CD4-positive, alpha-beta memory T cell (primary cell): Measurements from ENCODE around the gene CLIP2. TPM values are rescaled to one million over a fixed set of nuclear protein-coding genes. Genes with fewer than 3 reads are reported as not detected.
"Not testable (repeated sequence)": the region's sequence is repeated elsewhere in the genome, so short reads cannot be mapped to it uniquely, and the experiment has no call there.

Experiments used
- CTCF ChIA-PET: fragments of 350-600 bp; sonication (Branson Sonifier 250); formaldehyde crosslinking; loops from one replicate; lab custom pipeline; 2021; ENCODE audit warnings: inconsistent platforms; ENCODE audit not compliant: partially characterized antibody; lab: Charles Lee
- POLR2A ChIA-PET: fragments of 350-600 bp; sonication (Branson Sonifier 250); formaldehyde crosslinking; loops from one replicate; lab custom pipeline; 2021; ENCODE audit not compliant: partially characterized antibody; lab: Charles Lee
- DNase-seq, 5 donors: peaks; one replicate each; pipeline versions ENCODE4 v3.0.0 to v3.0.0-alpha.2; 2020 to 2022; ENCODE audit warnings: mixed read lengths in 1 of 5
- H3K27ac ChIP-seq: one replicate; pipeline ENCODE4 v1.7.0; 2013; ENCODE audit warnings: low read depth, low read length
- H3K27me3 ChIP-seq: 2 replicates; pipeline ENCODE4 v1.7.0; 2013; ENCODE audit warnings: mild to moderate bottlenecking, low read length, moderate library complexity; ENCODE audit not compliant: insufficient read depth
- H3K36me3 ChIP-seq: 2 replicates; pipeline ENCODE4 v1.7.0; 2013; ENCODE audit warnings: mild to moderate bottlenecking, low read length, moderate library complexity; ENCODE audit not compliant: insufficient read depth
- H3K4me1 ChIP-seq: 2 replicates; pipeline ENCODE4 v1.7.0; 2013; ENCODE audit warnings: mild to moderate bottlenecking, low read length, moderate library complexity; ENCODE audit not compliant: insufficient read depth
- H3K4me3 ChIP-seq, 2 donors: one replicate each; pipeline ENCODE4 v1.7.0; 2013; ENCODE audit warnings: low read length in 2 of 2, mild to moderate bottlenecking in 1 of 2
- H3K9me3 ChIP-seq, 2 donors: one replicate each; pipeline ENCODE4 v1.7.0; 2013; ENCODE audit warnings: low read length in 2 of 2, control low read depth in 1 of 2; ENCODE audit not compliant: control insufficient read depth in 1 of 2
- H3K27ac Mint-ChIP-seq, 7 donors: one replicate each; pipeline ENCODE4 v1.8.0; 2020 to 2021; ENCODE audit warnings: mixed read lengths in 7 of 7, mild to moderate bottlenecking in 6 of 7, inconsistent platforms in 3 of 7, moderate library complexity in 3 of 7
- H3K27me3 Mint-ChIP-seq, 2 donors: one replicate each; pipeline ENCODE4 v1.8.0; 2020 to 2021; ENCODE audit warnings: mixed read lengths in 2 of 2
- H3K36me3 Mint-ChIP-seq, 2 donors: one replicate each; pipeline ENCODE4 v1.8.0; 2020 to 2021; ENCODE audit warnings: mixed read lengths in 2 of 2, inconsistent platforms in 1 of 2, mild to moderate bottlenecking in 1 of 2
- H3K4me1 Mint-ChIP-seq, 4 donors: one replicate each; pipeline ENCODE4 v1.8.0; 2020 to 2021; ENCODE audit warnings: mixed read lengths in 4 of 4, mild to moderate bottlenecking in 1 of 4
- H3K4me3 Mint-ChIP-seq, 8 donors: one replicate each; pipeline ENCODE4 v1.8.0; 2020 to 2021; ENCODE audit warnings: mixed read lengths in 8 of 8, mild to moderate bottlenecking in 7 of 8, moderate library complexity in 6 of 8, inconsistent platforms in 3 of 8
- H3K9me3 Mint-ChIP-seq, 8 donors: one replicate each; pipeline ENCODE4 v1.8.0; 2020 to 2021; ENCODE audit warnings: mixed read lengths in 8 of 8, mild to moderate bottlenecking in 5 of 8, inconsistent platforms in 3 of 8, moderate library complexity in 1 of 8
- intact Hi-C: fragments of 100-400 bp; cut with micrococcal nuclease; formaldehyde crosslinking; loops from one replicate; pipeline ENCODE4 v1.15.1; 2023
- polyA plus RNA-seq, 2 donors: library from polyadenylated mRNA; unstranded; fragments of 300-500 nt; fragmentation: Illumina TruSeq; gene quantifications; one replicate each; pipeline ENCODE4 v1.2.3, GENCODE V29; 2021
- total RNA-seq, 2 experiments: library from RNA; stranded (reverse); gene quantifications; one replicate each; pipeline ENCODE4 v1.2.3, GENCODE V29; 2021

Gene CLIP2
- total and polyA plus RNA-seq, 4 experiments from 2014 or later = 0.15 to 5.7 (median 1.7) TPM

- Histone ChIP-seq H3K4me3 (peak overlapping the region; percentile 81 to 100), H3K9me3 (no peaks in the 10 kb centered on the region), H3K27me3 (no peaks in the 10 kb centered on the region), H3K27ac (peak overlapping the region; percentile 92), H3K4me1 (peaks cover 22% of the 10 kb centered on the region), H3K36me3 (peaks cover 13% of the 10 kb centered on the region)
- peaks cover 15 to 32% of the 10 kb centered on the region in 2 donors for H3K36me3 Mint-ChIP-seq
- no peaks in the 10 kb centered on the region for H3K27me3 Mint-ChIP-seq
- H3K4me1 Mint-ChIP-seq = peaks cover 16 to 37% (median 23%) of the 10 kb centered on the region in 4 donors
- H3K9me3 Mint-ChIP-seq = no peaks in the 10 kb centered on the region
- peak overlapping the region; percentile 91 to 97 (median 94) for H3K4me3 Mint-ChIP-seq
- DNase-seq = no peak
- CTCF ChIA-PET = interaction anchor here (1.0 to 3.9 kb wide), 2 partner anchors 47 to 148 kb away, joined by 3 to 15 read pairs; no protein-coding TSS in a partner anchor
- intact Hi-C loops = no loop called here
- peak overlapping the region; percentile 24 to 97 (median 95) for H3K27ac Mint-ChIP-seq
- POLR2A ChIA-PET = interaction anchor here (0.6 to 2.0 kb wide), 2 partner anchors 79 to 411 kb away, joined by 3 to 13 read pairs; partner anchors contain the start of gene EIF4H
Observed at GRCh38 chr7:74253331-74253730, 35.9 kb upstream of the CLIP2 start.

GRCh38 chr7:74253835-74254128, 35.4 kb upstream of the CLIP2 start:
- Mint-ChIP-seq H3K27me3 (no peaks in the 10 kb centered on the region), H3K27ac (peak overlapping the region; percentile 94 to 97 (median 96)), H3K9me3 (no peaks in the 10 kb centered on the region), H3K36me3 (peaks cover 13 to 28% of the 10 kb centered on the region in 2 donors), H3K4me3 (peak overlapping the region; percentile 91 to 97 (median 94)), H3K4me1 (peaks cover 16 to 37% (median 23%) of the 10 kb centered on the region in 4 donors)
- ChIA-PET CTCF (interaction anchor here (1.0 to 3.9 kb wide), 2 partner anchors 47 to 147 kb away, joined by 3 to 15 read pairs; no protein-coding TSS in a partner anchor), POLR2A (interaction anchor here (0.6 to 2.0 kb wide), 3 partner anchors 80 to 412 kb away, joined by 3 to 13 read pairs (median 4); partner anchors contain the start of genes EIF4H and LIMK1)
- H3K36me3 ChIP-seq = peaks cover 13% of the 10 kb centered on the region
- H3K27me3 ChIP-seq = no peaks in the 10 kb centered on the region
- peak overlapping the region; percentile 81 to 100 for H3K4me3 ChIP-seq
- H3K4me1 ChIP-seq = peaks cover 22% of the 10 kb centered on the region
- DNase-seq = peak in 1 of 5 donors; percentile 0
- intact Hi-C loops = loop anchor here (1.0 to 2.0 kb wide), 5 partner anchors 16 to 404 kb away; partner anchors contain the start of genes EIF4H and GTF2I
- peak overlapping the region; percentile 92 for H3K27ac ChIP-seq
- no peaks in the 10 kb centered on the region for H3K9me3 ChIP-seq

GRCh38 chr7:74254129-74254857, 34.9 kb upstream of the CLIP2 start, which contains the start of gene RFC2:
Gene RFC2 (minus strand): TSS chr7:74254399. CDS start chr7:74254383, 16 bp downstream.
- Mint-ChIP-seq H3K27ac (peak within 1 kb of the TSS; percentile 94 to 97 (median 96)), H3K9me3 (no peaks in the 10 kb centered on the region), H3K36me3 (peaks cover 10 to 24% of the 10 kb centered on the region in 2 donors), H3K4me1 (peaks cover 16 to 37% (median 23%) of the 10 kb centered on the region in 4 donors), H3K4me3 (peak within 1 kb of the TSS; percentile 91 to 97 (median 94)), H3K27me3 (no peaks in the 10 kb centered on the region)
- H3K9me3 ChIP-seq = no peaks in the 10 kb centered on the region
- ChIA-PET CTCF (interaction anchor here (3.9 kb wide), 1 partner anchor 48 kb away, joined by 15 read pairs; no protein-coding TSS in a partner anchor), POLR2A (interaction anchor here (0.6 to 2.0 kb wide), 3 partner anchors 80 to 412 kb away, joined by 3 to 13 read pairs (median 4); partner anchors contain the start of genes EIF4H and LIMK1)
- H3K27ac ChIP-seq = peak within 1 kb of the TSS; percentile 92
- H3K4me3 ChIP-seq = peak within 1 kb of the TSS; percentile 81 to 100
- intact Hi-C loops = loop anchor here (1.0 to 2.0 kb wide), 5 partner anchors 15 to 403 kb away; partner anchors contain the start of genes EIF4H and GTF2I
- peaks cover 9% of the 10 kb centered on the region for H3K36me3 ChIP-seq
- H3K4me1 ChIP-seq = peaks cover 22% of the 10 kb centered on the region
- no peaks in the 10 kb centered on the region for H3K27me3 ChIP-seq
- DNase-seq = peak; percentile 93 to 99 (median 96)

- POLR2A ChIA-PET = interaction anchor here (1.0 to 2.0 kb wide), 2 partner anchors 81 to 171 kb away, joined by 4 to 13 read pairs; partner anchors contain the start of genes EIF4H and LIMK1
- Histone ChIP-seq H3K36me3 (peaks cover 6% of the 10 kb centered on the region), H3K27me3 (no peaks in the 10 kb centered on the region), H3K4me1 (peaks cover 22% of the 10 kb centered on the region), H3K9me3 (no peaks in the 10 kb centered on the region), H3K4me3 (peak overlapping the region; percentile 81 to 100), H3K27ac (peak overlapping the region; percentile 92)
- CTCF ChIA-PET = interaction anchor here (3.9 kb wide), 1 partner anchor 48 kb away, joined by 15 read pairs; no protein-coding TSS in a partner anchor
- H3K4me1 Mint-ChIP-seq = peaks cover 16 to 37% (median 23%) of the 10 kb centered on the region in 4 donors
- DNase-seq = peak in 2 of 5 donors; percentile 3 to 8
- peaks cover 10 to 19% of the 10 kb centered on the region in 2 donors for H3K36me3 Mint-ChIP-seq
- intact Hi-C loops = loop anchor here (1.0 to 2.0 kb wide), 5 partner anchors 14 to 402 kb away; partner anchors contain the start of genes EIF4H and GTF2I
- H3K9me3 Mint-ChIP-seq = no peaks in the 10 kb centered on the region
- H3K27me3 Mint-ChIP-seq = no peaks in the 10 kb centered on the region
- peak overlapping the region; percentile 94 to 97 (median 96) for H3K27ac Mint-ChIP-seq
- H3K4me3 Mint-ChIP-seq = peak overlapping the region; percentile 91 to 97 (median 94)
Observed at GRCh38 chr7:74254858-74255379, 34.3 kb upstream of the CLIP2 start.

- H3K4me3 ChIP-seq, H3K9me3 Mint-ChIP-seq, POLR2A ChIA-PET, H3K27me3 ChIP-seq, H3K27me3 Mint-ChIP-seq, H3K36me3 ChIP-seq, H3K9me3 ChIP-seq, DNase-seq: not testable (repeated sequence)
- Histone ChIP-seq H3K4me1 (peaks cover 22% of the 10 kb centered on the region), H3K27ac (peak overlapping the region; percentile 92)
- H3K36me3 Mint-ChIP-seq = peaks cover 7 to 16% of the 10 kb centered on the region in 2 donors
- intact Hi-C loops = loop anchor here (2.0 kb wide), 1 partner anchor 49 kb away; no protein-coding TSS in a partner anchor
- H3K4me1 Mint-ChIP-seq = peaks cover 13 to 33% (median 22%) of the 10 kb centered on the region in 4 donors
- CTCF ChIA-PET = interaction anchor here (3.9 kb wide), 1 partner anchor 49 kb away, joined by 15 read pairs; no protein-coding TSS in a partner anchor
- peak overlapping the region in 6 of 7 donors; percentile 26 to 97 (median 80) for H3K27ac Mint-ChIP-seq
- H3K4me3 Mint-ChIP-seq = peak overlapping the region in 5 of 8 donors; percentile 39 to 96 (median 91)
Observed at GRCh38 chr7:74255461-74255860, 33.7 kb upstream of the CLIP2 start.

GRCh38 chr7:74256491-74257408, 32.5 kb upstream of the CLIP2 start:
- no peak overlapping the region for H3K27ac ChIP-seq
- H3K9me3 ChIP-seq = no peaks in the 10 kb centered on the region
- Mint-ChIP-seq H3K27ac (peak overlapping the region in 6 of 7 donors; percentile 25 to 95 (median 71)), H3K9me3 (no peaks in the 10 kb centered on the region), H3K36me3 (peaks cover 4 to 10% of the 10 kb centered on the region in 2 donors), H3K27me3 (no peaks in the 10 kb centered on the region), H3K4me1 (peaks cover 11 to 31% (median 19%) of the 10 kb centered on the region in 4 donors), H3K4me3 (peak overlapping the region in 7 of 8 donors; percentile 29 to 67 (median 51))
- no peak overlapping the region for H3K4me3 ChIP-seq
- intact Hi-C loops = no loop called here
- H3K27me3 ChIP-seq = no peaks in the 10 kb centered on the region
- CTCF ChIA-PET = interaction anchor here (1.0 kb wide), 1 partner anchor 51 kb away, joined by 3 read pairs; no protein-coding TSS in a partner anchor
- no peaks in the 10 kb centered on the region for H3K36me3 ChIP-seq
- POLR2A ChIA-PET = interaction anchor here (0.6 kb wide), 1 partner anchor 1634 kb away, joined by 4 read pairs; no protein-coding TSS in a partner anchor
- peaks cover 22% of the 10 kb centered on the region for H3K4me1 ChIP-seq
- no peak for DNase-seq
